Testis (tissue), 3 donors: Measurements from ENCODE around the gene SLC7A5. TPM values are rescaled to one million over a fixed set of nuclear protein-coding genes. Genes with fewer than 3 reads are reported as not detected.

Experiments
- DNase-seq: peaks from one replicate; pipeline ENCODE4 v3.0.0-alpha.2; 2019
- H3K27ac ChIP-seq, 2 donors: fragments of 200-600 bp; sonication (generic); one replicate each; pipeline ENCODE4 v1.5.1; 2019
- H3K27me3 ChIP-seq: fragments of 200-600 bp; sonication (generic); one replicate; pipeline ENCODE4 v1.5.1; 2019
- H3K36me3 ChIP-seq: fragments of 200-600 bp; sonication (generic); one replicate; pipeline ENCODE4 v1.5.1; 2017; ENCODE audit warnings: low read depth; ENCODE audit errors: missing control alignments
- H3K4me1 ChIP-seq: fragments of 200-600 bp; sonication (generic); one replicate; pipeline ENCODE4 v1.5.1; 2019
- H3K4me3 ChIP-seq, 2 donors: fragments of 200-600 bp; sonication (generic); one replicate each; pipeline ENCODE4 v1.5.1; 2017 to 2019
- H3K9me3 ChIP-seq: fragments of 200-600 bp; sonication (generic); one replicate; pipeline ENCODE4 v1.5.1; 2017
- POLR2A ChIP-seq: fragments of 450-650 bp; IDR thresholded peaks from one replicate; pipeline ENCODE4 v1.6.1; 2017; ENCODE audit warnings: antibody characterized with exemption, mild to moderate bottlenecking, moderate library complexity
- WGBS, 2 donors: methylation state at CpG; one replicate each; pipeline ENCODE4 v1.1.5; 2018; 5-methylcytosine and 5-hydroxymethylcytosine counted together
- intact Hi-C: fragments of 100-400 bp; cut with DNase I; formaldehyde crosslinking; loops from one replicate; pipeline ENCODE4 v1.15.1; 2023; ENCODE audit warnings: low total_unique reads
- polyA plus RNA-seq: library from polyadenylated mRNA; stranded (reverse); fragments of 350-450 nt; fragmentation: Illumina TruSeq; extraction: RNeasy Lipid Tissue Mini Kit (QIAGEN cat#74804); gene quantifications from one replicate; pipeline ENCODE4 v1.2.3, GENCODE V29; 2014; ENCODE audit warnings: low read depth, low replicate concordance; ENCODE audit not compliant: insufficient read depth
- total RNA-seq, 2 donors: library from RNA; depleted of rRNA; stranded (reverse); fragments of >200 nt; gene quantifications; one replicate each; pipeline ENCODE4 v1.2.3, GENCODE V29; 2016
- TF ChIP-seq, protein P1 (sequence below), 3 experiments: fragments of 450-650 bp in 2 of 3; fragments of 200-600 bp in 1 of 3; sonication (generic) in 1 of 3; IDR thresholded peaks; one replicate each; pipeline ENCODE4 v1.5.1; 2016 to 2019; ENCODE audit warnings: antibody characterized with exemption in 3 of 3, mild to moderate bottlenecking in 2 of 3, moderate library complexity in 1 of 3

SLC7A5 gene
- total and polyA plus RNA-seq, 3 donors from 2014 or later, result 179 to 290 (median 263) TPM

DNA sequence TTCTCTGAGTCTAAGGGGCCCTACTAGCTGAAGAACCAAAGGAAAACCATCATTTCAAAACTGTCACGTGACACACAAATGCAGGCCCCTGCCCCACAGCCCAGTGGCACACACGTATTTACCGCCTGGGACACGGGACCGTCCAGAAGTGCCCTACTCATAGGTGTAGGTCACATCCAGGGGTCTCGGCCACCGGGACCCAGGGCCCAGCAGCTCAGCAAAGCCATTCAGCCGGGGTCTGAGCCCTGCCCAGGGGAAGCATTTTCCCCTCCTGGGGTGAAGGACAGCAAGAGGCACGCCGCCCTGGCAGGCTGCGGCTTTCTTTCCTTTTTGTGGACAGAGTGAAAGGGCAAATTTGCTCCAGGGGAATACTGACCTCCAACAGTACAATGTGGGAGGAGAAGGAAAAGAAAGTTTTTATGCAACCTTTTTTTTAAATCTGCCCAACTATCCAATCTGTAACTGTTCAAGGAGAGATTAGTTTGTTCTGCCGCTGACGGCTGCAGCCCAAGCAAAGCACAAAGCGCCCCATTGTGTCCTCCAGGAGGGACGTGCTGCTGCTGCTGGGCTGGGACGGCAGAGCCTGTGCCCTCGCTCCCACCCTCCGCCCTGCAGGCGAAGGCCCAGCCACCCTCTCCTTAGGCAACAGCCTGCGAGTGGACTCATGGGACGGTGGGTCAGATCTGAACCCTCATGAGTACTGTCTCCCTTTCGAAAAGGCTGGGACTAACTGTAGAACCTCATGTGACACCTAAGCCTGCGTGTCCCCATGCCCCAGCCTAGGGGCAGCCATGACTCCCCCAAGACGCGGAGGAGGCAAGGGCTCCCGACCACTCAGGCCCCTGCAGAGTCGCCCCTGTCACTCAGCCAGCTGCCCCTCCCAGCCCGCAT is 21.3 kb downstream of the SLC7A5 start:
- TF ChIP-seq, protein P1, sequence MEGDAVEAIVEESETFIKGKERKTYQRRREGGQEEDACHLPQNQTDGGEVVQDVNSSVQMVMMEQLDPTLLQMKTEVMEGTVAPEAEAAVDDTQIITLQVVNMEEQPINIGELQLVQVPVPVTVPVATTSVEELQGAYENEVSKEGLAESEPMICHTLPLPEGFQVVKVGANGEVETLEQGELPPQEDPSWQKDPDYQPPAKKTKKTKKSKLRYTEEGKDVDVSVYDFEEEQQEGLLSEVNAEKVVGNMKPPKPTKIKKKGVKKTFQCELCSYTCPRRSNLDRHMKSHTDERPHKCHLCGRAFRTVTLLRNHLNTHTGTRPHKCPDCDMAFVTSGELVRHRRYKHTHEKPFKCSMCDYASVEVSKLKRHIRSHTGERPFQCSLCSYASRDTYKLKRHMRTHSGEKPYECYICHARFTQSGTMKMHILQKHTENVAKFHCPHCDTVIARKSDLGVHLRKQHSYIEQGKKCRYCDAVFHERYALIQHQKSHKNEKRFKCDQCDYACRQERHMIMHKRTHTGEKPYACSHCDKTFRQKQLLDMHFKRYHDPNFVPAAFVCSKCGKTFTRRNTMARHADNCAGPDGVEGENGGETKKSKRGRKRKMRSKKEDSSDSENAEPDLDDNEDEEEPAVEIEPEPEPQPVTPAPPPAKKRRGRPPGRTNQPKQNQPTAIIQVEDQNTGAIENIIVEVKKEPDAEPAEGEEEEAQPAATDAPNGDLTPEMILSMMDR (IDR thresholded peaks at IDR 0.05), result no peak
- TF ChIP-seq POLR2A, result no peak
- Histone ChIP-seq H3K4me1 (peaks cover 93% of the 10 kb centered on the region), H3K27ac (peak overlapping the region; percentile 64 to 84), H3K27me3 (no peaks in the 10 kb centered on the region), H3K4me3 (no peak overlapping the region), H3K36me3 (no peaks in the 10 kb centered on the region), H3K9me3 (no peaks in the 10 kb centered on the region)
- DNase-seq, result peak; percentile 93
- 36 to 58% methylated on average over 20 to 28 of the region's 28 CpGs for WGBS, 2 donors
- intact Hi-C loops, result no loop called here

DNA sequence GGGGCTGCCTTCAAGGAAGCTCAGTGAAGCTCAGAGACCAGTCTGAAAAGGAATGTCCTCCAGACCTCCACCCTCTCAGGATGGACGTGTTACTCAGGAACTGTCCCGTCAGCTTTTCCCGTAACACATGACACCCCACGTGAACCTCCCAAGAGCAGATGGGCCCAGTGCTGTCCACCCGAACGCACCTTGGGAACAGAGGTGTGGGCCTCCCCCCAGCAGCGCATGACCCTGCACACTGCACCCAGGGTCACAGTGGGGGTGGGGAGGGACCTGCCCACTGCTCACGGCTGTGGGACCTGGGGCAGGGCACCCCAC is 21.9 kb downstream of the SLC7A5 start:
- peaks cover 94% of the 10 kb centered on the region for H3K4me1 ChIP-seq
- no peaks in the 10 kb centered on the region for H3K27me3 ChIP-seq
- peak overlapping the region; percentile 64 to 84 for H3K27ac ChIP-seq
- DNase-seq, result no peak
- H3K36me3 ChIP-seq, result no peaks in the 10 kb centered on the region
- no peak for TF ChIP-seq POLR2A
- TF ChIP-seq, protein P1 (IDR thresholded peaks at IDR 0.05), result no peak
- 63 to 100% methylated on average over 1 to 8 of the region's 8 CpGs for WGBS, 2 donors
- no peak overlapping the region for H3K4me3 ChIP-seq
- no peaks in the 10 kb centered on the region for H3K9me3 ChIP-seq
- intact Hi-C loops, result no loop called here

DNA sequence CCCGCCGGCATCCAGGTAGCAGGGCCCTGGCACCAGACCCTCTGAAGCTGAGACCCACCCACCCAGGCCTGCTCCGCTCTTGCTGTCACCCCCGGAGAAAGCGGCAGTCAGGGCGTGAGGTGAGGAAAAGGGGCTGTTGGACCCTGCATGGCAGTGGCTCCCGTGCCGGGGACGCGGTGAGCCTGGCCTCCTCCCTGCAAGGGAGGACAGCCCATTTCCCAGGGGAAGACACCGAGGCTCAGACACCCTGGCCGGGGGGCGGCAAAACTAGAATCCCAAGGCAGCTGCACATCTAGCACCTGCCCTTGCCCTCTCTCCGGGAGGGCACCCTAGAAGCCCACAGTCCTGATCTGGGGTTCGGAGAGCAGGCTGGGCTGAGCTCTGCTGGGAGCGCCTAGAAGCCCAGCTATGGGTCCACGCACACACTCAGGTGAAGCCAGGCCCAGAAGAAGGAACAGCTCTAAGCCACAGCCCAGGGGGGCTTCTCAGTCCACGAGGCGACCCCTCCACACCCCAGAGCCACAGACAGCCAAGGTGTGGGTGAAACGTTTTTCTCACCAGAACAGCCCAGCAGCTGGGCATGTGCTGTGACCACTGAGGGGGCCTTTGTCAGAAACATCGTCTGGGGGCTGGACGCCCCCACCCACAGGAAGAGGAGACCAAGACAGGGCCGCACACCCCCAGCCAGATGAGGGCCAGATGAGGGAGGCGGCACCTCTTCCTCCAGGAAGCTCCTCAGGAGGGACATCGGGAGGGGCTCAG is 22.4 kb downstream of the SLC7A5 start:
- DNase-seq, result no peak
- intact Hi-C loops, result no loop called here
- H3K4me1 ChIP-seq, result peaks cover 91% of the 10 kb centered on the region
- TF ChIP-seq POLR2A, result no peak
- TF ChIP-seq, protein P1 (IDR thresholded peaks at IDR 0.05), result no peak
- no peak overlapping the region for H3K4me3 ChIP-seq
- no peaks in the 10 kb centered on the region for H3K27me3 ChIP-seq
- no peaks in the 10 kb centered on the region for H3K9me3 ChIP-seq
- H3K36me3 ChIP-seq, result no peaks in the 10 kb centered on the region
- WGBS, 2 donors, result 57 to 69% methylated on average over 13 to 25 of the region's 25 CpGs
- peak overlapping the region; percentile 64 to 84 for H3K27ac ChIP-seq

DNA sequence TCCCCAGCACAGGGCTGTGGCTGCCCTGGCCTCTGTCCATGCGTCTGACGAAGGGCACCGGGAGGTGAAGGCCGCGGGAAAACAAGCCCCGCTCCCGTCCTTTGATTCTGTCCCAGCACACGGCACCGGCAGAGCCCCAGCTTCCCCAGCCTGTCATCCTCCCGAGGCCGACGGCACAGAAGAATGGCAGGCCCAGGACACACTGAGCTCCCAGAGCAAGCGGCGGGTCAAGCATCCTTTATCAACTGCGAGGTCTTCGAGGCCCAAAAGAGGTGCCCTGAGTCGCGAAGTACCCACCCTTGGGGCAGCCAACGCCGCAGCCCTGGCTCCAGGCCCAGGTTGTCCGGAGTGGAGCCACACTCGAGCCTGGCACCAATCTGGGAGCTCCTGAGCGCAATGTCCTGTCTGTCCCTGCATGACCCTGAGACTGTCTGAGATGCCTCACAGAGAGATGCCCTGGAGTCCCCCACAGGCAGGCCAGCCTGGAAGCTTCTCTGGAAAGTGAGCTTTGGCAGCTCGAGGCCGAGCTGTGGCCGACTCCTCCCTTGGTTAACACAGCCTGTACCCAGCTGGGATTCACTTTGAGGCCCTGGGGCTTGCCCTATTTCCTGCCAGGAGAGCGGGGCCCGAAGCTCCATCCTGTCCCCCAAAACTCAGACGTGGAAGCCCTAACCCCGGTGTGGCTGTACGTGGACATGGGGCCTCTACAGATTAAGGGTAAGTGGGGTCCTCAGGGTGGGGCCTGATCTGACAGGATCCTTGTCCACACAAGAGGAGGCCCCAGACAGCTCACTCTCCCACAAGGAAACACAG is 23.3 kb downstream of the SLC7A5 start:
- peaks cover 83% of the 10 kb centered on the region for H3K4me1 ChIP-seq
- intact Hi-C loops, result no loop called here
- WGBS, 2 donors, result 53 to 74% methylated on average over 20 to 31 of the region's 31 CpGs
- DNase-seq, result no peak
- H3K36me3 ChIP-seq, result no peaks in the 10 kb centered on the region
- TF ChIP-seq POLR2A, result no peak
- TF ChIP-seq, protein P1 (IDR thresholded peaks at IDR 0.05), result no peak
- no peaks in the 10 kb centered on the region for H3K27me3 ChIP-seq
- H3K27ac ChIP-seq, result peak overlapping the region; percentile 64 to 84
- H3K4me3 ChIP-seq, result no peak overlapping the region
- no peaks in the 10 kb centered on the region for H3K9me3 ChIP-seq
